Caco-2 (cell line): ENCODE measurements around the gene HK1. TPM values are rescaled to one million over a fixed set of nuclear protein-coding genes. Genes with fewer than 3 reads are reported as not detected.
A peak's percentile ranks its signal among the peaks of the same experiment; 100 is the strongest.

Experiments used
- BruUV-seq: library from RNA; stranded (reverse); fragments of 400-500 nt; replicated peaks from 2 replicates; lab custom pipeline; 2021; lab: Mats Ljungman, UMichigan
- CTCF ChIA-PET: fragments of 300-600 bp; sonication (Branson Sonifier 250); formaldehyde crosslinking; loops from one replicate; lab custom pipeline; 2022; ENCODE audit warnings: antibody characterized with exemption; lab: Charles Lee
- POLR2A ChIA-PET: fragments of 300-600 bp; sonication (Branson Sonifier 250); formaldehyde crosslinking; loops from one replicate; lab custom pipeline; 2022; ENCODE audit warnings: antibody characterized with exemption; lab: Charles Lee
- DNase-seq, 2 experiments: peaks; one replicate each; pipeline versions ENCODE4 v3.0.0 to v3.0.0-alpha.2; 2020 to 2022
- H3K27me3 ChIP-seq: replicated peaks from 2 replicates; pipeline ENCODE4 v1.6.0; 2011; ENCODE audit warnings: low read length; ENCODE audit not compliant: control insufficient read depth, insufficient read depth
- H3K36me3 ChIP-seq: 2 replicates; pipeline ENCODE4 v1.5.1; 2011; ENCODE audit warnings: low read length; ENCODE audit not compliant: control insufficient read depth, insufficient read depth
- H3K4me1 ChIP-seq: fragments of 250-450 bp; sonication (Bioruptor Pico); 2 replicates; pipeline ENCODE4 v1.5.1; 2020; ENCODE audit warnings: mild to moderate bottlenecking
- H3K4me3 ChIP-seq: 2 replicates; pipeline ENCODE4 v1.5.1; 2011; ENCODE audit warnings: low read depth, mild to moderate bottlenecking, control low read depth, low read length
- H3K9me3 ChIP-seq: fragments of 250-450 bp; sonication (Bioruptor Pico); 2 replicates; pipeline ENCODE4 v1.5.1; 2020; ENCODE audit warnings: mild to moderate bottlenecking, moderate library complexity
- H3K27ac Mint-ChIP-seq: one replicate; pipeline ENCODE4 v1.8.0; 2022; ENCODE audit warnings: mixed read lengths; ENCODE audit not compliant: unreplicated experiment
- H3K27me3 Mint-ChIP-seq: one replicate; pipeline ENCODE4 v1.8.0; 2022; ENCODE audit warnings: mixed read lengths; ENCODE audit not compliant: insufficient read depth, unreplicated experiment
- H3K36me3 Mint-ChIP-seq: one replicate; pipeline ENCODE4 v1.8.0; 2022; ENCODE audit warnings: mild to moderate bottlenecking, mixed read lengths; ENCODE audit not compliant: insufficient read depth, unreplicated experiment
- H3K4me1 Mint-ChIP-seq: one replicate; pipeline ENCODE4 v1.8.0; 2022; ENCODE audit warnings: low read depth, mixed read lengths; ENCODE audit not compliant: unreplicated experiment
- H3K4me3 Mint-ChIP-seq: one replicate; pipeline ENCODE4 v1.8.0; 2022; ENCODE audit warnings: mild to moderate bottlenecking, moderate library complexity, mixed read lengths; ENCODE audit not compliant: unreplicated experiment
- H3K9me3 Mint-ChIP-seq: one replicate; pipeline ENCODE4 v1.8.0; 2022; ENCODE audit warnings: mixed read lengths; ENCODE audit not compliant: unreplicated experiment
- intact Hi-C: fragments of 100-400 bp; cut with micrococcal nuclease; formaldehyde crosslinking; loops from one replicate; pipeline ENCODE4 v1.10.0; 2022; ENCODE audit not compliant: unreplicated experiment
- total RNA-seq: library from RNA; stranded (reverse); gene quantifications from 2 replicates; pipeline ENCODE4 v1.2.3, GENCODE V29; 2022
- TF ChIP-seq, protein P1 (sequence below), 2 experiments: fragments of 200-600 bp in 1 of 2; IDR thresholded peaks; 1 replicate in 1 of 2; 2 replicates in 1 of 2; pipeline versions ENCODE4 v1.5.1 to v1.8.0; 2011 to 2022; ENCODE audit warnings: antibody characterized with exemption in 1 of 2, control low read depth in 1 of 2, inconsistent platforms in 1 of 2, low read depth in 1 of 2, low read length in 1 of 2, mild to moderate bottlenecking in 1 of 2, moderate library complexity in 1 of 2; ENCODE audit not compliant: insufficient read depth in 1 of 2, severe bottlenecking in 1 of 2, unreplicated experiment in 1 of 2

The HK1 gene
- total RNA-seq, 1 experiment from 2014 or later = 35.4 TPM

DNA sequence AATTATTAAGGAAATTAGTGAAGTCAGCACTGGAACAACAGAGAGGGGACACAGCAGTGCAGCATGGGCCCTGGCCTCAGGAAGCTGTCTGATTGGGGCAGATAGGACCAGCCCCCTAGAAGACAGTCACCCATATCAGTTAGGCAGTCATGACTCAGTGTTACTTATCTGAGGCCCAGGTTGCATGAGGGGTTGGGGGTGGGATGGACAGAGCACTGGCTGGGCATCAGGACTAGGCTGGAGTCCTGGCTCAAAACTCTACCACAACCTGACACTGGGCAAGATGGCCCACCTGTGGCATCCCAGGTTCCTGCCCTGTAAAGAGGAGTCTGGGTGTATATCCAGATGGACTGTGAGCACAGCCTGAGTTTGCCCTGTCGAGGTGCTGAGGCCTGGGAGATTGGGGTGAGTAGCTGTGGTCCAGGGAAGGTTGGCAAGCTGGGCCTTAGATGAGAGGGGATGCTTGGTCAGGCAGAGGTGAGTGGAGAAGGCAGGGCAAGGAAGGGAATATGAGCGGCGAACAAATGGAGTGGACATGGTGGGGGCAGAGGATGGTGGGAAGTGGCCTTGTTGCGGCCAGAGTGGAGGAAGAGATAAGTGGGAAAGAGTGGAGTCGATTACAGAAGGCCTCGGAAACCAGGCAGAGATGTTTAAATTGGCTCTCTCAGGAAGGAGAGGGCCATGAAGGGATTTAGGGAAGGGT is 37.5 kb downstream of the HK1 start:
- ChIA-PET CTCF (interaction anchor here (0.6 kb wide), 2 partner anchors 92 to 401 kb away, joined by 3 read pairs; no protein-coding TSS in a partner anchor), POLR2A (no interaction called here)
- no peaks in the 10 kb centered on the region for H3K36me3 ChIP-seq
- no TSS peak for BruUV-seq
- H3K9me3 ChIP-seq = no peaks in the 10 kb centered on the region
- peak overlapping the region; percentile 49 for H3K27ac Mint-ChIP-seq
- no peaks in the 10 kb centered on the region for H3K9me3 Mint-ChIP-seq
- peaks cover 31% of the 10 kb centered on the region for H3K4me1 Mint-ChIP-seq
- no peaks in the 10 kb centered on the region for H3K27me3 ChIP-seq
- intact Hi-C loops = loop anchor here (1.0 to 10.0 kb wide), 4 partner anchors 18 to 191 kb away; partner anchors contain the start of gene VPS26A
- TF ChIP-seq, protein P1, sequence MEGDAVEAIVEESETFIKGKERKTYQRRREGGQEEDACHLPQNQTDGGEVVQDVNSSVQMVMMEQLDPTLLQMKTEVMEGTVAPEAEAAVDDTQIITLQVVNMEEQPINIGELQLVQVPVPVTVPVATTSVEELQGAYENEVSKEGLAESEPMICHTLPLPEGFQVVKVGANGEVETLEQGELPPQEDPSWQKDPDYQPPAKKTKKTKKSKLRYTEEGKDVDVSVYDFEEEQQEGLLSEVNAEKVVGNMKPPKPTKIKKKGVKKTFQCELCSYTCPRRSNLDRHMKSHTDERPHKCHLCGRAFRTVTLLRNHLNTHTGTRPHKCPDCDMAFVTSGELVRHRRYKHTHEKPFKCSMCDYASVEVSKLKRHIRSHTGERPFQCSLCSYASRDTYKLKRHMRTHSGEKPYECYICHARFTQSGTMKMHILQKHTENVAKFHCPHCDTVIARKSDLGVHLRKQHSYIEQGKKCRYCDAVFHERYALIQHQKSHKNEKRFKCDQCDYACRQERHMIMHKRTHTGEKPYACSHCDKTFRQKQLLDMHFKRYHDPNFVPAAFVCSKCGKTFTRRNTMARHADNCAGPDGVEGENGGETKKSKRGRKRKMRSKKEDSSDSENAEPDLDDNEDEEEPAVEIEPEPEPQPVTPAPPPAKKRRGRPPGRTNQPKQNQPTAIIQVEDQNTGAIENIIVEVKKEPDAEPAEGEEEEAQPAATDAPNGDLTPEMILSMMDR (IDR thresholded peaks at IDR 0.05; ENCODE audit: insufficient read depth in 1 of 2, low read depth in 1 of 2, low read length in 1 of 2, severe bottlenecking in 1 of 2, unreplicated experiment in 1 of 2) = no peak
- H3K27me3 Mint-ChIP-seq = no peaks in the 10 kb centered on the region
- H3K4me3 Mint-ChIP-seq = peak overlapping the region; percentile 38
- no peak for DNase-seq
- no peak overlapping the region for H3K4me3 ChIP-seq
- H3K4me1 ChIP-seq = peaks cover 60% of the 10 kb centered on the region
- peaks cover 10% of the 10 kb centered on the region for H3K36me3 Mint-ChIP-seq

DNA sequence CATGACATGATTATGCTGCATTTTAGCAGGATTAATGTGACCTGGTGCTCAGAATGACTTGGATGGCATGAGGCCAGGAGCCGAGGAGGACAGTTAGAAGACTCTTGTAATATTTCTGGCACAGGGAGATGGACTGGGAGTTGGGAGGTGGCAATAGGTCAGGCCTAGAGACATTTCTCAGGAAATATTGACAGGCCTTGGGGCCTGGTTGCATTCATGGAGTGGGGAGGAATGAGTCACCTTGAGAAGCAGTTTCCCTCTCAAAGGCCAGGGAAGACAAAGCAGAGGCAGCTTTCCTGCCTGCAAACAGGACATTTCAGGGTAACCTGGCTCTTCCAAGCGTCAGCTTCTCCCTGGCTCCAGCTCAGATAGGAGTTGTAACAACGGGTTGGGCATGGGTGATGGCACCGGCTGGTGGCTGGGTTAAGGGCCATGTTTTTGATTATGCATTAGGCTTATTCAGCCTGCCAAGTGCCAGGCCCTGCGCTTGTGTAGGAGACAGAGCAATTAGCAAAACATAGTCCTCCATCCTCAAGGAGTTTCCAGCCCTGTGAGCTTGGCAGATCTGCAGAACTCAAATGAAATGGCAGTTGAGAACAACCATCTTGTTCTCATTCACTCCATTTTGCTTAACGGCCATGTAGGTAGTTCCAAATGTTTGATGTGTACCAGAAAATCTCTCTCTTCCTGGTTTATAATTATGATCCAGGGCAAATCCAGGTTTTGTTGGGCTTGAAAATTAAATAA is 38.2 kb downstream of the HK1 start:
- intact Hi-C loops = loop anchor here (1.0 to 10.0 kb wide), 2 partner anchors 79 to 192 kb away; partner anchors contain the start of gene VPS26A
- H3K4me3 Mint-ChIP-seq = peak overlapping the region; percentile 10
- Histone ChIP-seq H3K9me3 (no peaks in the 10 kb centered on the region), H3K4me1 (peaks cover 55% of the 10 kb centered on the region), H3K4me3 (no peak overlapping the region), H3K27me3 (no peaks in the 10 kb centered on the region), H3K36me3 (no peaks in the 10 kb centered on the region)
- no peaks in the 10 kb centered on the region for H3K27me3 Mint-ChIP-seq
- peak overlapping the region; percentile 49 for H3K27ac Mint-ChIP-seq
- TF ChIP-seq, protein P1 (IDR thresholded peaks at IDR 0.05; ENCODE audit: insufficient read depth in 1 of 2, low read depth in 1 of 2, low read length in 1 of 2, severe bottlenecking in 1 of 2, unreplicated experiment in 1 of 2) = no peak
- DNase-seq = no peak
- no TSS peak for BruUV-seq
- peaks cover 10% of the 10 kb centered on the region for H3K36me3 Mint-ChIP-seq
- CTCF ChIA-PET = no interaction called here
- POLR2A ChIA-PET = interaction anchor here (1.0 kb wide), 1 partner anchor 69 kb away, joined by 4 read pairs; no protein-coding TSS in a partner anchor
- H3K9me3 Mint-ChIP-seq = no peaks in the 10 kb centered on the region
- peaks cover 25% of the 10 kb centered on the region for H3K4me1 Mint-ChIP-seq

DNA sequence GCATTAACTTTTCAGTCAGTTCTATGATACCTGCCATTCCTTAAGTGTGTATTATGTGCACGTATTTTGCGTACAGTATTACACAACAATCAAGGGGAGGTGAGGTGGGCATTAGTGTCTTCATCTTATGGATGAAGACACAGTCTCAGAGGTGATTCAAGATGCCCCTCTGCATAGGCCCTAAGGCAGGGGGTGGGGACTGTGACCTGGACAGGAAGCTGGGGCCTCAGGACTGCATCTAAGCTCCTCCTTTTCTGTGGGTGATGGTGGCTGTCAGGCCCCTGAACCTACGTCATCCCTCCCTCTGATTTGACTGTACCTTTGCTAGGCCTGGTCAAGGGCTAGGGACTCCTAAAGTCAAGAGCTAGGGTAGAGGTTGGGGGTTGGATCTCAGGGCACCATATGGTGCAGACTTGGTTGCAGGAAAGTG is 38.9 kb downstream of the HK1 start:
- intact Hi-C loops = loop anchor here (1.0 to 10.0 kb wide), 2 partner anchors 80 to 192 kb away; partner anchors contain the start of gene VPS26A
- TF ChIP-seq, protein P1 (IDR thresholded peaks at IDR 0.05; ENCODE audit: insufficient read depth in 1 of 2, low read depth in 1 of 2, low read length in 1 of 2, severe bottlenecking in 1 of 2, unreplicated experiment in 1 of 2) = no peak
- peaks cover 10% of the 10 kb centered on the region for H3K36me3 Mint-ChIP-seq
- peak overlapping the region; percentile 53 for H3K27ac Mint-ChIP-seq
- POLR2A ChIA-PET = interaction anchor here (0.6 to 1.0 kb wide), 4 partner anchors 16 to 816 kb away, joined by 4 to 7 read pairs (median 5); no protein-coding TSS in a partner anchor
- no peaks in the 10 kb centered on the region for H3K9me3 Mint-ChIP-seq
- no peaks in the 10 kb centered on the region for H3K36me3 ChIP-seq
- CTCF ChIA-PET = interaction anchor here (0.9 to 2.0 kb wide), 5 partner anchors 16 to 90 kb away, joined by 3 to 14 read pairs (median 6); no protein-coding TSS in a partner anchor
- no TSS peak for BruUV-seq
- H3K27me3 ChIP-seq = no peaks in the 10 kb centered on the region
- no peaks in the 10 kb centered on the region for H3K9me3 ChIP-seq
- peak; percentile 36 to 56 for DNase-seq
- H3K27me3 Mint-ChIP-seq = no peaks in the 10 kb centered on the region
- H3K4me1 Mint-ChIP-seq = peaks cover 25% of the 10 kb centered on the region
- peaks cover 53% of the 10 kb centered on the region for H3K4me1 ChIP-seq
- peak overlapping the region; percentile 87 for H3K4me3 Mint-ChIP-seq
- no peak overlapping the region for H3K4me3 ChIP-seq
